WTC11 (cell line): ENCODE measurements around the gene TRIM44.

Experiments used
- CTCF ChIP-seq: fragments of 200-600 bp; IDR thresholded peaks from 2 replicates; pipeline ENCODE4 v1.8.0; 2022; ENCODE audit warnings: antibody characterized with exemption
- FOXP1 ChIP-seq: sonication (generic); formaldehyde crosslinking; IDR thresholded peaks from 2 replicates; pipeline ENCODE4 v1.8.0; 2022; ENCODE audit warnings: missing genetic modification reagents, mild to moderate bottlenecking, moderate library complexity, borderline replicate concordance
- IRF2 ChIP-seq: sonication (generic); formaldehyde crosslinking; IDR thresholded peaks from 2 replicates; pipeline ENCODE4 v1.8.0; 2022; ENCODE audit warnings: low read depth, missing genetic modification reagents, borderline replicate concordance
- MAX ChIP-seq: sonication (generic); formaldehyde crosslinking; IDR thresholded peaks from 2 replicates; pipeline ENCODE4 v1.8.0; 2022; ENCODE audit warnings: mild to moderate bottlenecking, missing genetic modification reagents
- NR2C2 ChIP-seq: sonication (generic); formaldehyde crosslinking; IDR thresholded peaks from 2 replicates; pipeline ENCODE4 v1.8.0; 2022; ENCODE audit warnings: mild to moderate bottlenecking, missing genetic modification reagents
- RELA ChIP-seq: sonication (generic); formaldehyde crosslinking; IDR thresholded peaks from 2 replicates; pipeline ENCODE4 v1.8.1; 2022; ENCODE audit warnings: missing genetic modification reagents, mild to moderate bottlenecking, borderline replicate concordance
- TCF7 ChIP-seq: sonication (generic); formaldehyde crosslinking; IDR thresholded peaks from 2 replicates; pipeline ENCODE4 v1.8.0; 2022; ENCODE audit warnings: mild to moderate bottlenecking, low read depth, missing genetic modification reagents, moderate library complexity
- ZBTB21 ChIP-seq: sonication (generic); formaldehyde crosslinking; IDR thresholded peaks from 2 replicates; pipeline ENCODE4 v1.8.1; 2023; ENCODE audit warnings: mild to moderate bottlenecking, missing genetic modification reagents, borderline replicate concordance
- ZNF423 ChIP-seq: fragments of 250-450 bp; sonication (Bioruptor Pico); IDR thresholded peaks from 2 replicates; pipeline ENCODE4 v2.1.2; 2022; ENCODE audit warnings: mild to moderate bottlenecking, moderate library complexity

GRCh38 chr11:35866601-35867000, 204.0 kb downstream of the TRIM44 start:
- TF ChIP-seq MAX (CRISPR knock-in tag) (no peak), CTCF (no peak), RELA (no peak), IRF2 (CRISPR knock-in tag) (no peak), NR2C2 (CRISPR knock-in tag) (no peak), TCF7 (CRISPR knock-in tag) (no peak), ZBTB21 (no peak), ZNF423 (CRISPR knock-in tag) (no peak), FOXP1 (CRISPR knock-in tag) (no peak)
